Measurements from ENCODE around the gene SLIT1. TPM values are rescaled to one million over a fixed set of nuclear protein-coding genes. Genes with fewer than 3 reads are reported as not detected.

SLIT1 gene
- polyA plus RNA-seq, 1 donor (not counting 4 experiments of a cell fraction or from before 2014, with no cell fraction given) = 0.01 TPM

GRCh38 chr10:96987842-96988175, 197.9 kb downstream of the SLIT1 start:
- no peak overlapping the region for H3K27ac ChIP-seq (ENCODE audit: control insufficient read depth, insufficient read depth, low read length)
- H3K9me3 ChIP-seq (ENCODE audit: control insufficient read depth, low read depth, low read length) = no peaks in the 10 kb centered on the region
- no peak for FAIRE-seq
- no peaks in the 10 kb centered on the region for H3K79me2 ChIP-seq (ENCODE audit: control insufficient read depth, insufficient read depth, low read length)
- H3K4me1 ChIP-seq (ENCODE audit: control insufficient read depth, extremely low read depth, insufficient read depth, low read length) = peaks cover 11% of the 10 kb centered on the region
- no peaks in the 10 kb centered on the region for H3K27me3 ChIP-seq (ENCODE audit: control insufficient read depth, extremely low read depth, insufficient read depth, low read length)
- no peaks in the 10 kb centered on the region for H4K20me1 ChIP-seq (ENCODE audit: control insufficient read depth, extremely low read depth, insufficient read depth, low read length)
- no peak for DNase-seq (ENCODE audit: low read depth, low spot score)
- dilution Hi-C loops (cut with MboI; ENCODE audit: extremely low pct_ligation_motif_present, low sequenced_read_pairs) = no loop called here
- H3K4me2 ChIP-seq (ENCODE audit: control insufficient read depth, extremely low read depth, insufficient read depth, low read depth, low read length) = no peak overlapping the region
- H3K9ac ChIP-seq (ENCODE audit: control insufficient read depth, extremely low read depth, insufficient read depth, low read length) = no peak overlapping the region
- H3K4me3 ChIP-seq (ENCODE audit: control insufficient read depth in 2 of 3, extremely low read depth in 1 of 3, insufficient read depth in 2 of 3, low read depth in 1 of 3, low read length in 3 of 3) = no peak overlapping the region
- H3K9me1 ChIP-seq (ENCODE audit: control insufficient read depth, extremely low read depth, insufficient read depth, low read length) = no peaks in the 10 kb centered on the region
- TF ChIP-seq CTCF (optimal IDR thresholded peaks at IDR 0.05 in 1 of 3, IDR thresholded peaks at IDR 0.05 in 1 of 3, conservative IDR thresholded peaks at IDR 0.05 in 1 of 3; ENCODE audit: extremely low read depth in 1 of 3, insufficient read depth in 2 of 3, low read length in 3 of 3) (no peak), EZH2 (IDR thresholded peaks at IDR 0.05; ENCODE audit: low read length) (no peak)
- H3K36me3 ChIP-seq (ENCODE audit: control insufficient read depth in 2 of 2, extremely low read depth in 1 of 2, insufficient read depth in 2 of 2, low read length in 2 of 2) = no peaks in the 10 kb centered on the region
- H2AFZ ChIP-seq (ENCODE audit: control insufficient read depth, low read length) = no peak overlapping the region

- dilution Hi-C loops (cut with MboI; ENCODE audit: extremely low pct_ligation_motif_present, low sequenced_read_pairs) = no loop called here
- H3K79me2 ChIP-seq (ENCODE audit: control insufficient read depth, insufficient read depth, low read length) = no peaks in the 10 kb centered on the region
- H3K27ac ChIP-seq (ENCODE audit: control insufficient read depth, insufficient read depth, low read length) = no peak overlapping the region
- H4K20me1 ChIP-seq (ENCODE audit: control insufficient read depth, extremely low read depth, insufficient read depth, low read length) = no peaks in the 10 kb centered on the region
- no peaks in the 10 kb centered on the region for H3K9me3 ChIP-seq (ENCODE audit: control insufficient read depth, low read depth, low read length)
- H3K4me3 ChIP-seq (ENCODE audit: control insufficient read depth in 2 of 3, extremely low read depth in 1 of 3, insufficient read depth in 2 of 3, low read depth in 1 of 3, low read length in 3 of 3) = no peak overlapping the region
- H2AFZ ChIP-seq (ENCODE audit: control insufficient read depth, low read length) = no peak overlapping the region
- no peak overlapping the region for H3K4me2 ChIP-seq (ENCODE audit: control insufficient read depth, extremely low read depth, insufficient read depth, low read depth, low read length)
- DNase-seq (ENCODE audit: low read depth, low spot score) (no peak), FAIRE-seq (no peak)
- no peaks in the 10 kb centered on the region for H3K9me1 ChIP-seq (ENCODE audit: control insufficient read depth, extremely low read depth, insufficient read depth, low read length)
- H3K36me3 ChIP-seq (ENCODE audit: control insufficient read depth in 2 of 2, extremely low read depth in 1 of 2, insufficient read depth in 2 of 2, low read length in 2 of 2) = no peaks in the 10 kb centered on the region
- H3K9ac ChIP-seq (ENCODE audit: control insufficient read depth, extremely low read depth, insufficient read depth, low read length) = no peak overlapping the region
- H3K27me3 ChIP-seq (ENCODE audit: control insufficient read depth, extremely low read depth, insufficient read depth, low read length) = no peaks in the 10 kb centered on the region
- H3K4me1 ChIP-seq (ENCODE audit: control insufficient read depth, extremely low read depth, insufficient read depth, low read length) = peaks cover 11% of the 10 kb centered on the region
- no peak for TF ChIP-seq EZH2 (IDR thresholded peaks at IDR 0.05; ENCODE audit: low read length)
- no peak for TF ChIP-seq CTCF (optimal IDR thresholded peaks at IDR 0.05 in 1 of 3, IDR thresholded peaks at IDR 0.05 in 1 of 3, conservative IDR thresholded peaks at IDR 0.05 in 1 of 3; ENCODE audit: extremely low read depth in 1 of 3, insufficient read depth in 2 of 3, low read length in 3 of 3)
Observed at GRCh38 chr10:96987141-96987841, 198.5 kb downstream of the SLIT1 start.

Measured in keratinocyte (primary cell).